Neural progenitor cell (in vitro differentiated cells): ENCODE measurements around the gene ACBD3.

Experiments
- EZH2phosphoT487 ChIP-seq: fragments of 200-600 bp; sonication (generic); IDR thresholded peaks from 2 replicates; pipeline ENCODE4 v1.6.1; 2017; ENCODE audit warnings: antibody characterized with exemption
- TF ChIP-seq, protein P1 (sequence below): fragments of 200-600 bp; sonication (generic); IDR thresholded peaks from 2 replicates; pipeline ENCODE4 v1.5.1; 2017; ENCODE audit warnings: antibody characterized with exemption, mild to moderate bottlenecking

DNA sequence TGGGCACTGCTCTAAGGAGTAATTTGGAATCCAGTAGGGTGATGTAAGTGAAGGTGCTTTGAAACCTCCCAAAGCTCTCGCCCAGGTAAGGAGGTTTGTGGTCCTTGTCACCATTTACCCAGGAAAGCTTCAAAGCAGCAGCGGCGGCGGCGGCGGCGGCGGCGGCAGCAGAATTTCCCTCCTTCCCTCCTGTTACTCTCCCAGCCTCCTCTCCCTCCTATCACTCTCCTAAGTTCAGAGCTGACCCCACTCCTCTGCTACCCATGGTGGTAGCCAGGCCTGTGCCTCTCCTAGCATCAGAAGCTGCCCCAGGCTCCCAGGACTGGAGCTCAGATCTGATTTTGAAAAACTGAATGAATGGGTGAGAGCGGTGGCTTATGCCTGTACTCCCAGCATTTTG lies 60.7 kb downstream of the ACBD3 start:
- TF ChIP-seq EZH2phosphoT487, result no peak
- TF ChIP-seq, protein P1, sequence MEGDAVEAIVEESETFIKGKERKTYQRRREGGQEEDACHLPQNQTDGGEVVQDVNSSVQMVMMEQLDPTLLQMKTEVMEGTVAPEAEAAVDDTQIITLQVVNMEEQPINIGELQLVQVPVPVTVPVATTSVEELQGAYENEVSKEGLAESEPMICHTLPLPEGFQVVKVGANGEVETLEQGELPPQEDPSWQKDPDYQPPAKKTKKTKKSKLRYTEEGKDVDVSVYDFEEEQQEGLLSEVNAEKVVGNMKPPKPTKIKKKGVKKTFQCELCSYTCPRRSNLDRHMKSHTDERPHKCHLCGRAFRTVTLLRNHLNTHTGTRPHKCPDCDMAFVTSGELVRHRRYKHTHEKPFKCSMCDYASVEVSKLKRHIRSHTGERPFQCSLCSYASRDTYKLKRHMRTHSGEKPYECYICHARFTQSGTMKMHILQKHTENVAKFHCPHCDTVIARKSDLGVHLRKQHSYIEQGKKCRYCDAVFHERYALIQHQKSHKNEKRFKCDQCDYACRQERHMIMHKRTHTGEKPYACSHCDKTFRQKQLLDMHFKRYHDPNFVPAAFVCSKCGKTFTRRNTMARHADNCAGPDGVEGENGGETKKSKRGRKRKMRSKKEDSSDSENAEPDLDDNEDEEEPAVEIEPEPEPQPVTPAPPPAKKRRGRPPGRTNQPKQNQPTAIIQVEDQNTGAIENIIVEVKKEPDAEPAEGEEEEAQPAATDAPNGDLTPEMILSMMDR, result no peak
